HG02678 (cell line): ENCODE data around the gene BCAR3.

Experiments used
- ATAC-seq: cut with Tn5 transposase; IDR thresholded peaks from one replicate; pipeline ENCODE4 v1.9.1; 2021; ENCODE audit warnings: mild to moderate bottlenecking, moderate library complexity; ENCODE audit not compliant: unreplicated experiment

Gene BCAR3

GRCh38 chr1:93518516-93518915, 163.1 kb downstream of the BCAR3 start:
- ATAC-seq, result no peak

DNA sequence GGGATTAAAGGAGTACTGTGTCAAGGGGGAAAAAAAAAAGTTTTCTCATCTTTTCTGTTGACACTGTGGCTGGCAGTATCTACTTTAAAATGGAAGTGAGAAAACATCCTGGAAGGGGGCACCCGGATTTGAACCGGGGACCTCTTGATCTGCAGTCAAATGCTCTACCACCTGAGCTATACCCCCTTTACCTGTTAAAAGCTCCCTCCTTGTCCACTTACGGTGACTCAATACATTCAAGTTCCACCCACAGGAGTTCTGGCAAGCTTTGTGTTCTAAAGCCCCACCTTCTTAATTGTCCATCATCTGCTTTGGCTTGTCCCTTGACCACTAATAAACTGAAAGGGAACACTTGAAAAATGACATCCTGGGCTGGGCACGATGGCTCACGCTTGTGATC, 165.5 kb downstream of the BCAR3 start:
- ATAC-seq, result no peak
